Sigmoid colon (tissue), 4 donors: ENCODE results near the gene PAQR8.

Experiments
- CTCF ChIP-seq, 4 experiments: fragments of 450-650 bp in 3 of 4; fragments of 200-600 bp in 1 of 4; IDR thresholded peaks; one replicate each; pipeline ENCODE4 v1.5.1; 2016 to 2019; ENCODE audit warnings: antibody characterized with exemption in 4 of 4, mild to moderate bottlenecking in 3 of 4, moderate library complexity in 2 of 4
- EP300 ChIP-seq, 4 donors: sonication (generic); formaldehyde crosslinking; IDR thresholded peaks; one replicate each; pipeline ENCODE4 v1.6.1; 2017; ENCODE audit warnings: antibody characterized with exemption in 4 of 4

- TF ChIP-seq CTCF (IDR thresholded peaks at IDR 0.05), result no peak
- TF ChIP-seq EP300 (IDR thresholded peaks at IDR 0.05), result no peak
Measured at GRCh38 chr6:52356017-52356416, 5.9 kb upstream of the PAQR8 start.
